Neural cell (in vitro differentiated cells): Measurements from ENCODE around the gene KRTAP10-4. TPM values are rescaled to one million over a fixed set of nuclear protein-coding genes. Genes with fewer than 3 reads are reported as not detected.

Source experiments
- H2AFZ ChIP-seq: fragments of 200-600, 300-800 bp; sonication (generic), shearing (Covaris generic); 2 replicates; pipeline ENCODE4 v1.6.0; 2014; ENCODE audit warnings: low read depth, mild to moderate bottlenecking, antibody characterized with exemption, low read length, moderate library complexity
- H3F3A ChIP-seq: fragments of 200-600 bp; shearing (Covaris generic); 2 replicates; pipeline ENCODE4 v1.6.1; 2016; ENCODE audit warnings: mild to moderate bottlenecking, moderate library complexity, mixed read lengths, antibody characterized with exemption, low read length; ENCODE audit not compliant: insufficient read depth, poor library complexity, severe bottlenecking
- H3K27ac ChIP-seq: fragments of 200-600, 300-800 bp; sonication (generic), shearing (Covaris generic); 2 replicates; pipeline ENCODE4 v1.5.1; 2014; ENCODE audit warnings: mild to moderate bottlenecking, low read length, moderate library complexity
- H3K27me3 ChIP-seq: fragments of 300-800, 200-600 bp; sonication (generic), shearing (Covaris generic); 2 replicates; pipeline ENCODE4 v1.6.0; 2014; ENCODE audit warnings: mild to moderate bottlenecking, low read depth, low read length, moderate library complexity; ENCODE audit not compliant: insufficient read depth
- H3K36me3 ChIP-seq: fragments of 300-800, 200-600 bp; sonication (generic), shearing (Covaris generic); 2 replicates; pipeline ENCODE4 v1.5.1; 2014; ENCODE audit warnings: mild to moderate bottlenecking, antibody characterized with exemption, low read length, moderate library complexity; ENCODE audit not compliant: insufficient read depth
- H3K4me2 ChIP-seq: fragments of 300-800, 200-600 bp; sonication (generic), shearing (Covaris generic); 2 replicates; pipeline ENCODE4 v1.6.0; 2014; ENCODE audit warnings: mild to moderate bottlenecking, low read length
- H3K4me3 ChIP-seq: fragments of 300-800, 200-600 bp; sonication (generic), shearing (Covaris generic); 2 replicates; pipeline ENCODE4 v1.5.1; 2014; ENCODE audit warnings: mild to moderate bottlenecking, low read length, moderate library complexity
- H3K79me2 ChIP-seq: fragments of 200-600 bp; shearing (Covaris generic); replicated peaks from 2 replicates; pipeline ENCODE4 v1.6.0; 2014; ENCODE audit warnings: mild to moderate bottlenecking, low read length, moderate library complexity; ENCODE audit not compliant: insufficient read depth
- H3K9ac ChIP-seq: fragments of 300-800, 200-600 bp; sonication (generic), shearing (Covaris generic); 2 replicates; pipeline ENCODE4 v1.6.1; 2016; ENCODE audit warnings: mild to moderate bottlenecking, low read length, mixed read lengths
- H3K9me2 ChIP-seq: fragments of 200-600 bp; shearing (Covaris generic); 2 replicates; pipeline ENCODE4 v1.6.1; 2016; ENCODE audit warnings: mild to moderate bottlenecking, low read length, mixed read lengths; ENCODE audit not compliant: insufficient read depth
- H3K9me3 ChIP-seq: fragments of 200-600, 300-800 bp; sonication (generic), shearing (Covaris generic); 2 replicates; pipeline ENCODE4 v1.6.1; 2016; ENCODE audit warnings: mild to moderate bottlenecking, mixed run types, low read length, moderate library complexity, mixed read lengths
- H4K20me1 ChIP-seq: fragments of 200-600 bp; shearing (Covaris generic); 2 replicates; pipeline ENCODE4 v1.6.1; 2016; ENCODE audit warnings: mild to moderate bottlenecking, mixed run types; ENCODE audit not compliant: insufficient read depth
- CTCF ChIP-seq: fragments of 450-650 bp; IDR thresholded peaks from 2 replicates; pipeline ENCODE4 v1.5.1; 2014; ENCODE audit warnings: antibody characterized with exemption, mild to moderate bottlenecking, moderate library complexity; ENCODE audit not compliant: poor library complexity, severe bottlenecking
- EP300 ChIP-seq: fragments of 450-650 bp; conservative IDR thresholded peaks from 2 replicates; pipeline ENCODE4 v1.6.1; 2014; ENCODE audit warnings: antibody characterized with exemption, mild to moderate bottlenecking, moderate library complexity; ENCODE audit not compliant: poor library complexity, severe bottlenecking
- EZH2 ChIP-seq: fragments of 200-600, 300-800 bp; shearing (Covaris generic), sonication (generic); IDR thresholded peaks from 2 replicates; pipeline ENCODE4 v1.6.1; 2014; ENCODE audit warnings: antibody characterized with exemption, low read length, borderline replicate concordance, mild to moderate bottlenecking; ENCODE audit not compliant: insufficient read depth, poor library complexity, severe bottlenecking
- MXI1 ChIP-seq: fragments of 450-650 bp; conservative IDR thresholded peaks from 2 replicates; pipeline ENCODE4 v1.6.1; 2014; ENCODE audit warnings: antibody characterized with exemption, mild to moderate bottlenecking; ENCODE audit not compliant: poor library complexity, severe bottlenecking
- POLR2AphosphoS5 ChIP-seq: IDR thresholded peaks from 2 replicates; pipeline ENCODE4 v1.6.1; 2012
- RAD21 ChIP-seq: fragments of 450-650 bp; conservative IDR thresholded peaks from 2 replicates; pipeline ENCODE4 v1.6.1; 2014; ENCODE audit warnings: antibody characterized with exemption, mild to moderate bottlenecking, moderate library complexity
- REST ChIP-seq: IDR thresholded peaks from 2 replicates; pipeline ENCODE4 v1.6.1; 2012; ENCODE audit warnings: borderline replicate concordance
- SMC3 ChIP-seq: fragments of 450-650 bp; conservative IDR thresholded peaks from 2 replicates; pipeline ENCODE4 v1.6.1; 2014; ENCODE audit warnings: antibody characterized with exemption, mild to moderate bottlenecking, moderate library complexity; ENCODE audit not compliant: poor library complexity
- TAF1 ChIP-seq: IDR thresholded peaks from 2 replicates; pipeline ENCODE4 v1.6.1; 2012; ENCODE audit warnings: low read depth
- polyA plus RNA-seq: library from polyadenylated mRNA; depleted of rRNA; stranded (reverse); fragments of >200 nt; gene quantifications from 2 replicates; pipeline ENCODE4 v1.2.3, GENCODE V29; 2014

Gene KRTAP10-4
- polyA plus RNA-seq, 1 donor from 2014 or later = not detected

GRCh38 chr21:44531606-44532564 lies 41.6 kb upstream of the KRTAP10-4 start:
- TF ChIP-seq EZH2 (no peak), CTCF (no peak), RAD21 (no peak), TAF1 (no peak), EP300 (no peak), SMC3 (no peak), POLR2AphosphoS5 (no peak)
- Histone ChIP-seq H3K9me3 (no peaks in the 10 kb centered on the region), H4K20me1 (no peaks in the 10 kb centered on the region), H3K9ac (no peak overlapping the region), H3K36me3 (no peaks in the 10 kb centered on the region), H3K4me2 (no peak overlapping the region), H3K27ac (no peak overlapping the region), H3K79me2 (no peaks in the 10 kb centered on the region), H3K9me2 (no peaks in the 10 kb centered on the region), H3K4me3 (no peak overlapping the region), H3F3A (no peaks in the 10 kb centered on the region), H3K27me3 (no peaks in the 10 kb centered on the region), H2AFZ (no peak overlapping the region)

GRCh38 chr21:44532712-44533111 lies 40.8 kb upstream of the KRTAP10-4 start:
- Histone ChIP-seq H3K27ac (no peak overlapping the region), H3K4me3 (no peak overlapping the region), H3K36me3 (no peaks in the 10 kb centered on the region), H3F3A (no peaks in the 10 kb centered on the region), H3K79me2 (no peaks in the 10 kb centered on the region), H3K9ac (no peak overlapping the region), H3K9me3 (no peaks in the 10 kb centered on the region), H2AFZ (no peak overlapping the region), H3K4me2 (no peak overlapping the region), H3K9me2 (no peaks in the 10 kb centered on the region), H4K20me1 (no peaks in the 10 kb centered on the region), H3K27me3 (no peaks in the 10 kb centered on the region)
- TF ChIP-seq POLR2AphosphoS5 (no peak), SMC3 (no peak), RAD21 (no peak), MXI1 (no peak), REST (no peak), EP300 (no peak), EZH2 (no peak), TAF1 (no peak), CTCF (no peak)
